ENCODE results near the gene CNDP1.

DNA sequence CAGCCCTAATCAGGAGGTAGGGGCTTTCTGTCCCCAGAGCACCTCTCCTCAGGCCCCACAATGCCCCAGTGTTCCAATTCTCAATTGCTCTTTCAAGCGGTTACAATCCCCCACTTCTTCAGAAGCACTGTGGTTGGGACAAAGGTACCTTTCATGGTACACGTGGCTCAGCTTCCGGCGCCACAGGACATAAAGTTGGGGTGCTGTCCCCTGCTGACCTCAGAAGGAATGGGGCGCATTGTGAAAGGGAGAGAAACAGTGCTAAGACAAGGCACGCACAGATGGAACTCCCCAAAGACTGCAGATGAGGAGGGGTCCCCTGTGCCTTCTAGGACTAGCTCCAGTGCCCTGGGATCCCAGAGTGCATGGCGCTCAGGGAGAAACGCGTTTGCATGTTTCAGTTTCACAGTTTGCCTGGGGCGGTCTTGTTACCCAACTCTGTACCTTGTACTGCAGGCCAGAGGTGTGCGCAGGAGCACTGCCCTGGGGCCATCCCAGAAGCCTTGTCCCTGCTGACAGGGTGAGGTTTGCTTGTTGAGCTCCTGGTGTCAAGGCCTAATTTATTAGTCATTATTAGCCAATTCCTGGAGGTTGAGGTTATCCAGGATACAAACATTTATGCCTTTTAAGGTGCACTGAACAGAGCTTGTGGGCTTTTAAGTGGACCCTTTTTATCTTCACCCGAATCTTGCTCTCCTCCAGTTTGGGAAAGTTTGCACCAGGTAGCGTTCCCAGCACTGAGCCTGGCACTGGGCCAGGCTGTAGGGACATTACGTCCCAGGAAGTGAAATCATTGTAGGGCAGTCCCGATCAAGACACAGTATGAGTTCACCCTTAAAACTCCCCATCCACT lies 7.6 kb downstream of the CNDP1 start:
- TF ChIP-seq, protein P1, sequence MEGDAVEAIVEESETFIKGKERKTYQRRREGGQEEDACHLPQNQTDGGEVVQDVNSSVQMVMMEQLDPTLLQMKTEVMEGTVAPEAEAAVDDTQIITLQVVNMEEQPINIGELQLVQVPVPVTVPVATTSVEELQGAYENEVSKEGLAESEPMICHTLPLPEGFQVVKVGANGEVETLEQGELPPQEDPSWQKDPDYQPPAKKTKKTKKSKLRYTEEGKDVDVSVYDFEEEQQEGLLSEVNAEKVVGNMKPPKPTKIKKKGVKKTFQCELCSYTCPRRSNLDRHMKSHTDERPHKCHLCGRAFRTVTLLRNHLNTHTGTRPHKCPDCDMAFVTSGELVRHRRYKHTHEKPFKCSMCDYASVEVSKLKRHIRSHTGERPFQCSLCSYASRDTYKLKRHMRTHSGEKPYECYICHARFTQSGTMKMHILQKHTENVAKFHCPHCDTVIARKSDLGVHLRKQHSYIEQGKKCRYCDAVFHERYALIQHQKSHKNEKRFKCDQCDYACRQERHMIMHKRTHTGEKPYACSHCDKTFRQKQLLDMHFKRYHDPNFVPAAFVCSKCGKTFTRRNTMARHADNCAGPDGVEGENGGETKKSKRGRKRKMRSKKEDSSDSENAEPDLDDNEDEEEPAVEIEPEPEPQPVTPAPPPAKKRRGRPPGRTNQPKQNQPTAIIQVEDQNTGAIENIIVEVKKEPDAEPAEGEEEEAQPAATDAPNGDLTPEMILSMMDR (IDR thresholded peaks at IDR 0.05; ENCODE audit: borderline replicate concordance, extremely low read depth, low read length, poor library complexity, severe bottlenecking), result no peak
- TF ChIP-seq EZH2 (IDR thresholded peaks at IDR 0.05; ENCODE audit: borderline replicate concordance, low read depth, low read length, severe bottlenecking), result no peak
